K562 (cell line): ENCODE measurements around the gene GSTA3. TPM values are rescaled to one million over a fixed set of nuclear protein-coding genes. Genes with fewer than 3 reads are reported as not detected.

Experiments used
- ATAC-seq: fragments of 200-7000 bp; cut with Tn5 transposase; 3 replicates; pipeline ENCODE4 v1.9.1; 2020; ENCODE audit warnings: moderate library complexity
- BruUV-seq: library from RNA; stranded (reverse); fragments of 400-500 nt; replicated peaks from 2 replicates; lab custom pipeline; 2021; lab: Mats Ljungman, UMichigan
- CTCF ChIA-PET: fragments of 300-600 bp; formaldehyde crosslinking; extraction: SDS; loops from one replicate; lab custom pipeline; 2021; ENCODE audit warnings: low intra/inter-chr PET ratio; lab: Yijun Ruan, JAX
- POLR2A ChIA-PET: fragments of 300-600, 350-650 bp; sonication (Branson Sonifier 250); formaldehyde crosslinking; extraction: SDS; loops from one replicate; lab custom pipeline; 2021; ENCODE audit warnings: antibody characterized with exemption, inconsistent platforms; lab: Yijun Ruan, JAX
- DNase-seq, 4 experiments: peaks; one replicate each; pipeline versions ENCODE4 v3.0.0 to v3.0.0-alpha.2; 2011 to 2018; ENCODE audit warnings: low spot score in 3 of 4, mixed read lengths in 3 of 4; ENCODE audit errors: extremely low read depth in 1 of 4
- FAIRE-seq: peaks from 2 replicates; lab custom pipeline; 2011; peaks lifted over from hg19 to GRCh38; lab: Jason Lieb, UNC
- H2AFZ ChIP-seq: 2 replicates; pipeline ENCODE4 v1.6.0; 2011; ENCODE audit warnings: low read depth, low read length, control low read depth, inconsistent platforms
- H3K27ac ChIP-seq: fragments of 200-600 bp; 3 replicates; pipeline ENCODE4 v1.8.0; 2011; ENCODE audit warnings: low read depth, mild to moderate bottlenecking, control low read depth, inconsistent platforms, low read length, moderate library complexity, mixed read lengths; ENCODE audit errors: extremely low read depth
- H3K27me3 ChIP-seq, 2 experiments: fragments of 300-600 bp in 1 of 2; 2 replicates in 1 of 2; 3 replicates in 1 of 2; pipeline versions ENCODE4 v1.6.0 to v1.8.0; 2011; ENCODE audit warnings: inconsistent platforms in 2 of 2, low read length in 2 of 2, mild to moderate bottlenecking in 1 of 2, mixed read lengths in 1 of 2, moderate library complexity in 1 of 2; ENCODE audit not compliant: control insufficient read depth in 2 of 2, insufficient read depth in 2 of 2
- H3K36me3 ChIP-seq: fragments of 300-600 bp; 3 replicates; pipeline ENCODE4 v1.8.0; 2011; ENCODE audit warnings: mild to moderate bottlenecking, low read length, inconsistent platforms; ENCODE audit not compliant: control insufficient read depth, insufficient read depth
- H3K4me1 ChIP-seq, 2 experiments: fragments of 200-600 bp in 1 of 2; replicated peaks in 1 of 2; 2 replicates in 1 of 2; 3 replicates in 1 of 2; pipeline versions ENCODE4 v1.5.1 to v1.8.0; 2011; ENCODE audit warnings: inconsistent platforms in 2 of 2, low read length in 2 of 2, mild to moderate bottlenecking in 1 of 2, mixed read lengths in 1 of 2, moderate library complexity in 1 of 2; ENCODE audit not compliant: control insufficient read depth in 2 of 2, insufficient read depth in 2 of 2
- H3K4me2 ChIP-seq: 2 replicates; pipeline ENCODE4 v1.6.1; 2011; ENCODE audit warnings: low read length, control low read depth, inconsistent platforms, mixed read lengths; ENCODE audit not compliant: insufficient read depth
- H3K4me3 ChIP-seq: fragments of 200-600 bp; sonication (generic), shearing (Covaris generic); 2 replicates; pipeline ENCODE4 v1.5.1; 2016; ENCODE audit warnings: control low read depth, inconsistent platforms
- H3K79me2 ChIP-seq: fragments of 200-600 bp; 3 replicates; pipeline ENCODE4 v1.8.0; 2011; ENCODE audit warnings: low read length, inconsistent platforms; ENCODE audit not compliant: control insufficient read depth, insufficient read depth
- H3K9ac ChIP-seq, 2 experiments: 2 replicates each; pipeline versions ENCODE4 v1.6.0 to v1.6.1; 2011; ENCODE audit warnings: low read depth in 2 of 2, low read length in 2 of 2, control low read depth in 1 of 2, inconsistent platforms in 1 of 2, mild to moderate bottlenecking in 1 of 2, mixed read lengths in 1 of 2; ENCODE audit not compliant: insufficient read depth in 1 of 2
- H3K9me1 ChIP-seq: one replicate; pipeline ENCODE4 v1.6.0; 2011; ENCODE audit warnings: inconsistent platforms, mild to moderate bottlenecking, low read length, moderate library complexity; ENCODE audit not compliant: control insufficient read depth, insufficient read depth
- H3K9me3 ChIP-seq: replicated peaks from 2 replicates; pipeline ENCODE4 v1.5.1; 2011; ENCODE audit warnings: low read depth, low read length, inconsistent platforms; ENCODE audit not compliant: control insufficient read depth, insufficient read depth
- H4K20me1 ChIP-seq: replicated peaks from 2 replicates; pipeline ENCODE4 v1.6.1; 2011; ENCODE audit warnings: low read length, inconsistent platforms, mixed read lengths; ENCODE audit not compliant: control insufficient read depth, insufficient read depth
- ATF4 ChIP-seq: fragments of 450-650 bp; formaldehyde crosslinking; IDR thresholded peaks from 2 replicates; pipeline ENCODE4 v1.4.0; 2022; ENCODE audit warnings: mild to moderate bottlenecking, moderate library complexity
- CXXC5 ChIP-seq: fragments of 250-450 bp; sonication (Bioruptor Pico); IDR thresholded peaks from 2 replicates; pipeline ENCODE4 v1.8.0; 2022; ENCODE audit warnings: inconsistent platforms, mild to moderate bottlenecking, moderate library complexity
- FOSL1 ChIP-seq: fragments of 200-800 bp; sonication (Bioruptor generic); conservative IDR thresholded peaks from 2 replicates; pipeline ENCODE4 v1.6.1; 2016; ENCODE audit warnings: missing genetic modification characterization, missing compliant biosample characterization
- HCFC1 ChIP-seq: IDR thresholded peaks from 2 replicates; pipeline ENCODE4 v1.6.1; 2012; ENCODE audit warnings: low read depth, low read length, improper control_type of control experiment
- KLF13 ChIP-seq: fragments of 450-650 bp; IDR thresholded peaks from 2 replicates; pipeline ENCODE4 v1.6.1; 2016; ENCODE audit warnings: missing genetic modification characterization, low read depth, mild to moderate bottlenecking, missing compliant biosample characterization, moderate library complexity, borderline replicate concordance
- MTA1 ChIP-seq: fragments of 450-650 bp; IDR thresholded peaks from 2 replicates; pipeline ENCODE4 v1.6.1; 2017; ENCODE audit warnings: borderline replicate concordance
- PKNOX1 ChIP-seq: fragments of 450-650 bp; IDR thresholded peaks from 2 replicates; pipeline ENCODE4 v1.6.1; 2016
- SRF ChIP-seq, 2 experiments: fragments of 250-450, 450-650 bp in 1 of 2; sonication (Bioruptor Pico) in 1 of 2; sonication (generic) in 1 of 2; formaldehyde crosslinking; IDR thresholded peaks; 2 replicates each; pipeline versions ENCODE4 v1.5.0 to v1.5.1; 2020 to 2022; ENCODE audit warnings: mild to moderate bottlenecking in 1 of 2, missing genetic modification reagents in 1 of 2
- STAT5B ChIP-seq: fragments of 250-450 bp; sonication (Bioruptor Pico); IDR thresholded peaks from 2 replicates; pipeline ENCODE4 v1.8.0; 2021; ENCODE audit warnings: mild to moderate bottlenecking, inconsistent platforms
- TCF3 ChIP-seq: sonication (generic); formaldehyde crosslinking; IDR thresholded peaks from 2 replicates; pipeline ENCODE4 v1.4.0; 2020; ENCODE audit warnings: mild to moderate bottlenecking, missing genetic modification reagents
- ZNF175 ChIP-seq: fragments of 200-800 bp; sonication (Bioruptor generic); IDR thresholded peaks from 2 replicates; pipeline ENCODE4 v1.6.1; 2016; ENCODE audit warnings: low read depth, mild to moderate bottlenecking, missing genetic modification characterization, missing compliant biosample characterization
- ZNF23 ChIP-seq: fragments of 250-450 bp; sonication (Bioruptor Pico); IDR thresholded peaks from 2 replicates; pipeline ENCODE4 v1.4.0; 2020; ENCODE audit warnings: mild to moderate bottlenecking
- ZNF445 ChIP-seq: fragments of 250-450 bp; sonication (Bioruptor Pico); IDR thresholded peaks from 2 replicates; pipeline ENCODE4 v1.4.0; 2020; ENCODE audit warnings: low read depth, mild to moderate bottlenecking, moderate library complexity
- WGBS: fragments of 100-300 bp; shearing (Covaris generic); methylation state at CpG from one replicate; pipeline ENCODE4 v1.1.6; 2016; ENCODE audit warnings: low coverage, mixed read lengths; ENCODE audit not compliant: insufficient coverage; ENCODE audit errors: missing lambda C conversion rate; 5-methylcytosine and 5-hydroxymethylcytosine counted together
- in situ Hi-C: fragments of 300-500 bp; cut with MboI; formaldehyde crosslinking; loops from 4 replicates; pipeline ENCODE4 v1.15.0; 2018; ENCODE audit warnings: inconsistent platforms, mixed read lengths
- intact Hi-C: fragments of 100-400 bp; cut with micrococcal nuclease; formaldehyde crosslinking; loops from 2 replicates; pipeline ENCODE4 v1.14.2; 2022
- polyA plus RNA-seq, 8 experiments: library from polyadenylated mRNA; depleted of rRNA in 4 of 8; stranded (reverse) in 5 of 8; unstranded in 3 of 8; fragments of >200 nt; fragmentation: Nextera tagmentation in 2 of 8; fragmentation: Illumina TruSeq in 1 of 8; extraction: Ambion mirVana in 2 of 8; extraction: Trizol in 1 of 8; gene quantifications; 2 replicates each; pipeline versions ENCODE4 v1.2.1 to v1.2.3, GENCODE V29; 2011 to 2014; ENCODE audit warnings: inconsistent platforms in 1 of 8, missing spikeins in 1 of 8
- total RNA-seq, 7 experiments: library from RNA; depleted of rRNA in 6 of 7; stranded (reverse); fragments of >200 nt in 6 of 7; fragmentation: Illumina TruSeq in 2 of 7; extraction: Trizol in 2 of 7; gene quantifications; 2 replicates each; pipeline versions ENCODE4 v1.2.1 to v1.2.3, GENCODE V29; 2011 to 2021; ENCODE audit warnings: low replicate concordance in 1 of 7

Gene GSTA3
- total and polyA plus RNA-seq, 9 of the 15 experiments (the other 6 are each of a cell fraction or from before 2014, with no cell fraction given) = not detected

GRCh38 chr6:52893221-52893620 lies 16.3 kb downstream of the GSTA3 start:
- no peaks in the 10 kb centered on the region for H3K79me2 ChIP-seq
- ChIA-PET POLR2A (interaction anchor here (1.4 kb wide), 1 partner anchor 9 kb away, joined by 3 read pairs; no protein-coding TSS in a partner anchor), CTCF (no interaction called here)
- H3K9me1 ChIP-seq = no peaks in the 10 kb centered on the region
- no peak overlapping the region for H3K27ac ChIP-seq
- no peak overlapping the region for H3K9ac ChIP-seq
- no peaks in the 10 kb centered on the region for H3K9me3 ChIP-seq
- ATAC-seq (no peak), DNase-seq (no peak), FAIRE-seq (no peak)
- no TSS peak for BruUV-seq
- TF ChIP-seq HCFC1 = no peak
- TF ChIP-seq ATF4 (CRISPR knock-in tag) = no peak
- TF ChIP-seq STAT5B (CRISPR knock-in tag) = no peak
- TF ChIP-seq ZNF175 (CRISPR knock-in tag) = no peak
- no peak for TF ChIP-seq KLF13 (tag)
- no peak for TF ChIP-seq SRF (CRISPR knock-in tag; IDR thresholded peaks at IDR 0.05)
- TF ChIP-seq ZNF445 (CRISPR knock-in tag) = no peak
- TF ChIP-seq PKNOX1 = no peak
- no peak for TF ChIP-seq FOSL1 (tag)
- no peak for TF ChIP-seq MTA1
- no peak for TF ChIP-seq TCF3 (CRISPR knock-in tag)
- TF ChIP-seq ZNF23 = no peak
- TF ChIP-seq CXXC5 (CRISPR knock-in tag) = no peak
- 11% methylated on average over 4 of the region's 4 CpGs for WGBS
- H4K20me1 ChIP-seq = no peaks in the 10 kb centered on the region
- H3K27me3 ChIP-seq = peaks cover 0 to 7% of the 10 kb centered on the region in 2 experiments; a peak in 3 of 5 replicates
- H2AFZ ChIP-seq = no peak overlapping the region
- H3K36me3 ChIP-seq = no peaks in the 10 kb centered on the region
- in situ Hi-C loops = no loop called here
- no peak overlapping the region for H3K4me3 ChIP-seq
- intact Hi-C loops = no loop called here
- H3K4me2 ChIP-seq = no peak overlapping the region
- no peaks in the 10 kb centered on the region; a peak in 1 of 5 replicates for H3K4me1 ChIP-seq
